Neural cell (in vitro differentiated cells): ENCODE data around the gene NDUFAF2. TPM values are rescaled to one million over a fixed set of nuclear protein-coding genes. Genes with fewer than 3 reads are reported as not detected.

Experiments used
- H2AFZ ChIP-seq: fragments of 200-600, 300-800 bp; sonication (generic), shearing (Covaris generic); 2 replicates; pipeline ENCODE4 v1.6.0; 2014; ENCODE audit warnings: low read depth, mild to moderate bottlenecking, antibody characterized with exemption, low read length, moderate library complexity
- H3F3A ChIP-seq: fragments of 200-600 bp; shearing (Covaris generic); 2 replicates; pipeline ENCODE4 v1.6.1; 2016; ENCODE audit warnings: mild to moderate bottlenecking, moderate library complexity, mixed read lengths, antibody characterized with exemption, low read length; ENCODE audit not compliant: insufficient read depth, poor library complexity, severe bottlenecking
- H3K27ac ChIP-seq: fragments of 200-600, 300-800 bp; sonication (generic), shearing (Covaris generic); 2 replicates; pipeline ENCODE4 v1.5.1; 2014; ENCODE audit warnings: mild to moderate bottlenecking, low read length, moderate library complexity
- H3K27me3 ChIP-seq: fragments of 300-800, 200-600 bp; sonication (generic), shearing (Covaris generic); 2 replicates; pipeline ENCODE4 v1.6.0; 2014; ENCODE audit warnings: mild to moderate bottlenecking, low read depth, low read length, moderate library complexity; ENCODE audit not compliant: insufficient read depth
- H3K36me3 ChIP-seq: fragments of 300-800, 200-600 bp; sonication (generic), shearing (Covaris generic); 2 replicates; pipeline ENCODE4 v1.5.1; 2014; ENCODE audit warnings: mild to moderate bottlenecking, antibody characterized with exemption, low read length, moderate library complexity; ENCODE audit not compliant: insufficient read depth
- H3K4me2 ChIP-seq: fragments of 300-800, 200-600 bp; sonication (generic), shearing (Covaris generic); 2 replicates; pipeline ENCODE4 v1.6.0; 2014; ENCODE audit warnings: mild to moderate bottlenecking, low read length
- H3K4me3 ChIP-seq: fragments of 300-800, 200-600 bp; sonication (generic), shearing (Covaris generic); 2 replicates; pipeline ENCODE4 v1.5.1; 2014; ENCODE audit warnings: mild to moderate bottlenecking, low read length, moderate library complexity
- H3K79me2 ChIP-seq: fragments of 200-600 bp; shearing (Covaris generic); replicated peaks from 2 replicates; pipeline ENCODE4 v1.6.0; 2014; ENCODE audit warnings: mild to moderate bottlenecking, low read length, moderate library complexity; ENCODE audit not compliant: insufficient read depth
- H3K9ac ChIP-seq: fragments of 300-800, 200-600 bp; sonication (generic), shearing (Covaris generic); 2 replicates; pipeline ENCODE4 v1.6.1; 2016; ENCODE audit warnings: mild to moderate bottlenecking, low read length, mixed read lengths
- H3K9me2 ChIP-seq: fragments of 200-600 bp; shearing (Covaris generic); 2 replicates; pipeline ENCODE4 v1.6.1; 2016; ENCODE audit warnings: mild to moderate bottlenecking, low read length, mixed read lengths; ENCODE audit not compliant: insufficient read depth
- H3K9me3 ChIP-seq: fragments of 200-600, 300-800 bp; sonication (generic), shearing (Covaris generic); 2 replicates; pipeline ENCODE4 v1.6.1; 2016; ENCODE audit warnings: mild to moderate bottlenecking, mixed run types, low read length, moderate library complexity, mixed read lengths
- H4K20me1 ChIP-seq: fragments of 200-600 bp; shearing (Covaris generic); 2 replicates; pipeline ENCODE4 v1.6.1; 2016; ENCODE audit warnings: mild to moderate bottlenecking, mixed run types; ENCODE audit not compliant: insufficient read depth
- EP300 ChIP-seq: fragments of 450-650 bp; conservative IDR thresholded peaks from 2 replicates; pipeline ENCODE4 v1.6.1; 2014; ENCODE audit warnings: antibody characterized with exemption, mild to moderate bottlenecking, moderate library complexity; ENCODE audit not compliant: poor library complexity, severe bottlenecking
- EZH2 ChIP-seq: fragments of 200-600, 300-800 bp; shearing (Covaris generic), sonication (generic); IDR thresholded peaks from 2 replicates; pipeline ENCODE4 v1.6.1; 2014; ENCODE audit warnings: antibody characterized with exemption, low read length, borderline replicate concordance, mild to moderate bottlenecking; ENCODE audit not compliant: insufficient read depth, poor library complexity, severe bottlenecking
- MXI1 ChIP-seq: fragments of 450-650 bp; conservative IDR thresholded peaks from 2 replicates; pipeline ENCODE4 v1.6.1; 2014; ENCODE audit warnings: antibody characterized with exemption, mild to moderate bottlenecking; ENCODE audit not compliant: poor library complexity, severe bottlenecking
- POLR2AphosphoS5 ChIP-seq: IDR thresholded peaks from 2 replicates; pipeline ENCODE4 v1.6.1; 2012
- RAD21 ChIP-seq: fragments of 450-650 bp; conservative IDR thresholded peaks from 2 replicates; pipeline ENCODE4 v1.6.1; 2014; ENCODE audit warnings: antibody characterized with exemption, mild to moderate bottlenecking, moderate library complexity
- SMC3 ChIP-seq: fragments of 450-650 bp; conservative IDR thresholded peaks from 2 replicates; pipeline ENCODE4 v1.6.1; 2014; ENCODE audit warnings: antibody characterized with exemption, mild to moderate bottlenecking, moderate library complexity; ENCODE audit not compliant: poor library complexity
- TAF1 ChIP-seq: IDR thresholded peaks from 2 replicates; pipeline ENCODE4 v1.6.1; 2012; ENCODE audit warnings: low read depth
- polyA plus RNA-seq: library from polyadenylated mRNA; depleted of rRNA; stranded (reverse); fragments of >200 nt; gene quantifications from 2 replicates; pipeline ENCODE4 v1.2.3, GENCODE V29; 2014
- TF ChIP-seq, protein P1 (sequence below): IDR thresholded peaks from 2 replicates; pipeline ENCODE4 v1.6.1; 2012; ENCODE audit warnings: borderline replicate concordance
- TF ChIP-seq, protein P2 (sequence below): fragments of 450-650 bp; IDR thresholded peaks from 2 replicates; pipeline ENCODE4 v1.5.1; 2014; ENCODE audit warnings: antibody characterized with exemption, mild to moderate bottlenecking, moderate library complexity; ENCODE audit not compliant: poor library complexity, severe bottlenecking

NDUFAF2 gene
- polyA plus RNA-seq, 1 donor from 2014 or later: 53.6 TPM

DNA sequence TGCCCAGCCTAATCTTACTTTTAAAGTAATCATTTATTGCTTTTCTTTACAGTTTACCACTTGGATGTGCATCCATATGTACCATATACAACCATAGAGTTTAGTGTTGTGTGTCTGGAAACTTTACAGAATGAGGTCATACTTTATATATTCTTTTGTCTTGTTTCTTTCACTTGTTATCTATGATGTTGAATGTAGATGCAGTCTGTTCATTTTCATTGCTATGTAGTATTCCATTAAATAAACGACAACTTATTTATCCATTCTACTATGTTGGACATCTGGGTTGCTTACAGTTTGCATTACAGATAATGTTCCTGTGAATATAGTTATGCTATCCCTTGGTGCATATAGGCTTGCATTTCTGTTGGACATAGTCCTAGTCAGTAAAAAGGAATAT, 238.5 kb downstream of the NDUFAF2 start:
- H3K4me2 ChIP-seq: no peak overlapping the region
- no peak overlapping the region for H3K4me3 ChIP-seq

DNA sequence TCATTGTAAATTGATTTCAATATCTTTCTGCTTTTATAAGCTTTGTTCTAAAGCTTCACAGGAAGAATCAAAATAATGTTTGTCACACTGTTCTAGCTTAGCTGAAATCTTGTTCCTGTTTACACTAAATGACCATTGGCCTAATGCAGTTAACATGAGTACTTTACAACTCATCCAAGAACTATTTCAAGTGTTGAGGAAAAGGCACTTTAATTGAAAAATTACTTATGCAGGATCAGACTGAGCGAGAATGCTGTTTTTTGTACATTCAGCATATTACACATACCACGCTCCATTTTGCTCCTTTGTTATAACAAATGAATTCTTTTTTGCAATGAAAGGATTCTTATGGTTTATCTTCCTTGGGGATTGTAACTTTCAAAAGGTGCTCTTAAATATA, 239.7 kb downstream of the NDUFAF2 start:
- Histone ChIP-seq H3K4me2 (no peak overlapping the region), H3K9ac (no peak overlapping the region), H3K36me3 (no peaks in the 10 kb centered on the region), H3K27ac (no peak overlapping the region), H4K20me1 (no peaks in the 10 kb centered on the region), H3K4me3 (no peak overlapping the region), H3K27me3 (no peaks in the 10 kb centered on the region), H3K9me2 (no peaks in the 10 kb centered on the region), H3K9me3 (no peaks in the 10 kb centered on the region), H3K79me2 (no peaks in the 10 kb centered on the region), H2AFZ (no peak overlapping the region), H3F3A (no peaks in the 10 kb centered on the region)
- TF ChIP-seq RAD21 (no peak), EP300 (no peak), EZH2 (no peak), MXI1 (no peak), TAF1 (no peak), SMC3 (no peak), POLR2AphosphoS5 (no peak)
- TF ChIP-seq, protein P1, sequence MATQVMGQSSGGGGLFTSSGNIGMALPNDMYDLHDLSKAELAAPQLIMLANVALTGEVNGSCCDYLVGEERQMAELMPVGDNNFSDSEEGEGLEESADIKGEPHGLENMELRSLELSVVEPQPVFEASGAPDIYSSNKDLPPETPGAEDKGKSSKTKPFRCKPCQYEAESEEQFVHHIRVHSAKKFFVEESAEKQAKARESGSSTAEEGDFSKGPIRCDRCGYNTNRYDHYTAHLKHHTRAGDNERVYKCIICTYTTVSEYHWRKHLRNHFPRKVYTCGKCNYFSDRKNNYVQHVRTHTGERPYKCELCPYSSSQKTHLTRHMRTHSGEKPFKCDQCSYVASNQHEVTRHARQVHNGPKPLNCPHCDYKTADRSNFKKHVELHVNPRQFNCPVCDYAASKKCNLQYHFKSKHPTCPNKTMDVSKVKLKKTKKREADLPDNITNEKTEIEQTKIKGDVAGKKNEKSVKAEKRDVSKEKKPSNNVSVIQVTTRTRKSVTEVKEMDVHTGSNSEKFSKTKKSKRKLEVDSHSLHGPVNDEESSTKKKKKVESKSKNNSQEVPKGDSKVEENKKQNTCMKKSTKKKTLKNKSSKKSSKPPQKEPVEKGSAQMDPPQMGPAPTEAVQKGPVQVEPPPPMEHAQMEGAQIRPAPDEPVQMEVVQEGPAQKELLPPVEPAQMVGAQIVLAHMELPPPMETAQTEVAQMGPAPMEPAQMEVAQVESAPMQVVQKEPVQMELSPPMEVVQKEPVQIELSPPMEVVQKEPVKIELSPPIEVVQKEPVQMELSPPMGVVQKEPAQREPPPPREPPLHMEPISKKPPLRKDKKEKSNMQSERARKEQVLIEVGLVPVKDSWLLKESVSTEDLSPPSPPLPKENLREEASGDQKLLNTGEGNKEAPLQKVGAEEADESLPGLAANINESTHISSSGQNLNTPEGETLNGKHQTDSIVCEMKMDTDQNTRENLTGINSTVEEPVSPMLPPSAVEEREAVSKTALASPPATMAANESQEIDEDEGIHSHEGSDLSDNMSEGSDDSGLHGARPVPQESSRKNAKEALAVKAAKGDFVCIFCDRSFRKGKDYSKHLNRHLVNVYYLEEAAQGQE: no peak
- TF ChIP-seq, protein P2, sequence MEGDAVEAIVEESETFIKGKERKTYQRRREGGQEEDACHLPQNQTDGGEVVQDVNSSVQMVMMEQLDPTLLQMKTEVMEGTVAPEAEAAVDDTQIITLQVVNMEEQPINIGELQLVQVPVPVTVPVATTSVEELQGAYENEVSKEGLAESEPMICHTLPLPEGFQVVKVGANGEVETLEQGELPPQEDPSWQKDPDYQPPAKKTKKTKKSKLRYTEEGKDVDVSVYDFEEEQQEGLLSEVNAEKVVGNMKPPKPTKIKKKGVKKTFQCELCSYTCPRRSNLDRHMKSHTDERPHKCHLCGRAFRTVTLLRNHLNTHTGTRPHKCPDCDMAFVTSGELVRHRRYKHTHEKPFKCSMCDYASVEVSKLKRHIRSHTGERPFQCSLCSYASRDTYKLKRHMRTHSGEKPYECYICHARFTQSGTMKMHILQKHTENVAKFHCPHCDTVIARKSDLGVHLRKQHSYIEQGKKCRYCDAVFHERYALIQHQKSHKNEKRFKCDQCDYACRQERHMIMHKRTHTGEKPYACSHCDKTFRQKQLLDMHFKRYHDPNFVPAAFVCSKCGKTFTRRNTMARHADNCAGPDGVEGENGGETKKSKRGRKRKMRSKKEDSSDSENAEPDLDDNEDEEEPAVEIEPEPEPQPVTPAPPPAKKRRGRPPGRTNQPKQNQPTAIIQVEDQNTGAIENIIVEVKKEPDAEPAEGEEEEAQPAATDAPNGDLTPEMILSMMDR: no peak

More for the DNA sequence above, 238.5 kb downstream of the NDUFAF2 start:
- Histone ChIP-seq H3K9me3 (no peaks in the 10 kb centered on the region), H2AFZ (no peak overlapping the region), H3K79me2 (no peaks in the 10 kb centered on the region), H4K20me1 (no peaks in the 10 kb centered on the region), H3F3A (no peaks in the 10 kb centered on the region), H3K9ac (no peak overlapping the region), H3K27me3 (no peaks in the 10 kb centered on the region), H3K9me2 (no peaks in the 10 kb centered on the region), H3K27ac (no peak overlapping the region), H3K36me3 (no peaks in the 10 kb centered on the region)
- TF ChIP-seq EZH2: no peak
- TF ChIP-seq SMC3: no peak
- no peak for TF ChIP-seq RAD21
- TF ChIP-seq EP300: no peak
- TF ChIP-seq, protein P2: no peak
- TF ChIP-seq, protein P1: no peak
- no peak for TF ChIP-seq TAF1
- TF ChIP-seq POLR2AphosphoS5: no peak
- no peak for TF ChIP-seq MXI1
